GM23248 (cell line): ENCODE data around the gene RARG.

Source experiments
- EZH2 ChIP-seq: fragments of 200-600 bp; sonication (generic); IDR thresholded peaks from 2 replicates; pipeline ENCODE4 v1.6.1; 2018; ENCODE audit warnings: antibody characterized with exemption, mild to moderate bottlenecking; ENCODE audit not compliant: insufficient read depth, poor library complexity, severe bottlenecking
- EZH2phosphoT487 ChIP-seq: fragments of 200-600 bp; sonication (generic); IDR thresholded peaks from 2 replicates; pipeline ENCODE4 v1.6.1; 2018; ENCODE audit warnings: antibody characterized with exemption, moderate library complexity, mild to moderate bottlenecking, low read depth; ENCODE audit not compliant: insufficient read depth

DNA sequence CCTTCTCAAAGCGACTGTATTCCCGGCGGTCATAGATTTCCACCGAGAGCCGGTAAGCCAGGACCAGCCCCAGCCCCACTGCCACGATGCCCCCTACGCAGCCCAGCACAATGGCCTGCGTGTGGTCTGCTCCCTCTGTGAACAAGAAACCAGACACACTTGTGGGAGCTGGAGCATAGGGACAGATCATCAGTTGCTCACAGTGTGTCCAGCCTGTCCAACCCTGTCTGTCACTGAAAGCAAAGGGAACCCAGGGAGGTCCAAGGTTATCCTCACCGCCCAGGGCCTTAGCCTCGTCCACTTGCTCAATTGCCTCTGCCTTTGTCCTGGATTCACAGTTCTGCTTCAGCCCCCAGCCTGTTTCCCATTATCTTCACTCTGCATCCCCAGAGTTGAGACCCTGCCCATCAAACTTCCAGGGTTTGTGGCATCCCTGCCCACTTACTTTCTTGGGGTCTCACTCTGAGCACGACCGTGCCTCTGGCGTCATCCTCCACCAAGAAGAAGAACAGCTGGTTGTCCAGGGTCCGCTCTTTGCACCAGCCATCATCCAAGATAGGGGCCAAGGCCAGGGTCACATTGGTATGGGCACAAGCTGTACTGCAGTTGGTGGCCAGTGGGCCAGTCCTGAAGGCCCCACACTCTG is 40.0 kb downstream of the RARG start:
- TF ChIP-seq EZH2, result no peak
- TF ChIP-seq EZH2phosphoT487, result no peak
